KBM-7 (cell line): ENCODE measurements around the gene TACR1.
"Not testable (repeated sequence)": the region's sequence is repeated elsewhere in the genome, so short reads cannot be mapped to it uniquely, and the experiment has no call there.

ENCODE experiments used
- DNase-seq: peaks from one replicate; pipeline ENCODE4 v3.0.0-alpha.2; 2015
- in situ Hi-C: fragments of 300-500 bp; cut with MboI; formaldehyde crosslinking; loops from 2 replicates; pipeline ENCODE4 v1.14.3; 2020; ENCODE audit warnings: low sequenced_read_pairs, low pct_unique_long_range_greater_than_20kb, mixed read lengths

Gene TACR1

DNA sequence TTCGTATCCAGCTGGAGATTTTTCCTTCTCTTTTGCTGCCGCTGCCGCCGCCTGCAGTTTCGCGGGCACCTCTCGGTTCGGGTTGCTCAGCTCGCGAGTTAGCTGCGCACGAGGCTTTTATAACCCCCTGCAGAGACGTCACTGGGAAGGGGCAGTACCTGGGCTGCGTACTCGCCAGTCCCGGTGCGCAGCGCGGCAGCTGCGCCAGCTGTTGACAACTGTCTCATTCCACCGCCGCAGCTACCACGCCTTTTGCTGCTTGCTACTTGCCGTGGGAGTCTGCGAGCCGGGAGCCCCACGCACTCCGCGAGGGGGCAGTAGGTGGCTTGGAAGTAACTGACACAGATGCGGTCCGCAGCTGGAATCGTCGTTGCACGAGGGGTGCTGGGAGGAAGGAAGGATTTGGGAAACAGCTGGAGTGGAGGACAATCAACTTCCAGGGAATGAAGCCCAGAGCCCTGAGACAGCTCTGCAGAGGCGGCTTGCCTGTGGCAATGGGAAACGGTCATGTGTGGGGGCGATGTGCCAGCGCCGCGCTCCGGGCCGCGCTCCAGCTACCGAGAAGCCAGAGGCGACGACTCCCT lies at the start of gene TACR1:
Gene TACR1 (minus strand): TSS at position 93 of the 584 bp plus-strand sequence. CDS start 586 bp downstream, outside the sequence.
- peak; percentile 39 for DNase-seq
- in situ Hi-C loops = no loop called here

GRCh38 chr2:75248581-75248980 lies 49.3 kb upstream of the TACR1 start:
- DNase-seq = not testable (repeated sequence)
- in situ Hi-C loops = loop anchor here (25.0 kb wide), 1 partner anchor 336 kb away; no protein-coding TSS in a partner anchor

- in situ Hi-C loops = loop anchor here (25.0 kb wide), 1 partner anchor 334 kb away; no protein-coding TSS in a partner anchor
- no peak for DNase-seq
These were observed 47.3 kb upstream of the TACR1 start for GRCh38 chr2:75246441-75247167.

GRCh38 chr2:75243219-75243618 lies 43.9 kb upstream of the TACR1 start:
- in situ Hi-C loops = loop anchor here (25.0 kb wide), 1 partner anchor 331 kb away; no protein-coding TSS in a partner anchor
- no peak for DNase-seq

DNA sequence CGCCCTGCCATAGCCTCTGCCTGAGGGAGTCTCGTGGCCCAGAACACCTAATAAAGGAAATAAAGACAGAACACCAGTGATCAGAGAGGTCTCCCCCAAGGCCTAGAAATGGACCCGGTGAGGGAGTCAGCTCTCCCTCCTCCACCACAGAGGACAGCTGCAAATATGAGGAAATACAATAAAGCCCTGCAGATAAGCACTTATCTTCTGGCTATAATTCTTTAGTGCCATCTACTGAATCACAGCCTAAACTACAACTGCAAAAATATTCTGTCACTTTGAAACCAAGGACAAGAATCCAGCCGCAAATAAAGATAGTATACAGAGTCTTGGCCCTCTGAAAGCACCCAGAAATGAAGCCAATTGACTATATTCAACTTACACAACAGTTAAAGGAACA lies 42.4 kb upstream of the TACR1 start:
- DNase-seq = peak; percentile 58
- in situ Hi-C loops = loop anchor here (25.0 kb wide), 1 partner anchor 329 kb away; no protein-coding TSS in a partner anchor

DNA sequence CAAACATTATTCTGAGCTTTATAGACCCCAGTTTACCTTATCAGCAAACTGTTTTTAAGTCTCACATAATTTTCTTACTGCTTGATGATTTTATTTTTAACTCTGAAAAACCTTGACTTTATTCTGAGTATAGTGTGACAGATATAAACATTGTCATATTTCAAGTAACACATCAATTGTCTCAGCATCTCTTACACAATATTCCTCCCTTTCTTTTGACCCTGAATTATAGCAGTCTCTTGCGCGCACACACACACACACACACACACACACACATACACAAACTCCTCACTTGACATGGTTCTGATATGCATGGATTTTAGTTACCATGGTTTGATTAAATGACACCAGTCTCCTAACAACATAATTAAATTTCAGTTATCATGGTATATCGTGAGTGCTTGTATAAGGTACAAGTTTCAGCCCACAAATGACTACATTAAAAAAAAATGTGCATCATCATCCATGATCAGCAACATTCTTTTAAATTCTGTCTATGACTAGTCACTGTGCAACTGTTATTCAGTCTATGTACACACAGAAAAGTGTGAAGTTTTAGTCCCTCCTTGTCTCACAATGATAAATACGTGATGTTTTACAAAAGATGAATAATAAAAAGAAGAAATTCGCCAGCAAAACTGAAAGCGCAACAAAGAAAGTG lies 39.5 kb upstream of the TACR1 start:
- in situ Hi-C loops = loop anchor here (25.0 kb wide), 1 partner anchor 326 kb away; no protein-coding TSS in a partner anchor

DNA sequence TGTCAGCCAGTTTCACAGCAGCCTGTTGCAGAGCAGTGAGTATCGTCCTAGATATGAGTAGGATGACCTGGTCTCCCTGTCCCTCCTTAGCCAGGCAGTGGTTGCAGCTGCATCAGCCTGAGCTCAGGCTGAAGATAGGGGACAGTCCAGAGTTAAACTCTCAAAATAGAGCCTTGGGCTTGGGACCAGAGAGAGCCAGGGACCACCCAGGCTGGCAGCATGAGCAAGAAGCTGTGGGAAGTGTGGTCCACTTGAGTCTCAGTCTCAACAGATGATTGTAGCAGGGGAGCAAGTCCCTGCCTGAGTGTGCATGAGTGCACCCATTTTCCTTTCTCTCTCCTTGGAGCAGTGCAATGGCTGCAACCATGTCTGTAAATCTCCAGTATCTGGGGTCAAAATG lies 38.0 kb upstream of the TACR1 start:
- in situ Hi-C loops = loop anchor here (25.0 kb wide), 1 partner anchor 325 kb away; no protein-coding TSS in a partner anchor
- DNase-seq = no peak

More for the DNA sequence above, 39.5 kb upstream of the TACR1 start:
- no peak for DNase-seq

DNA sequence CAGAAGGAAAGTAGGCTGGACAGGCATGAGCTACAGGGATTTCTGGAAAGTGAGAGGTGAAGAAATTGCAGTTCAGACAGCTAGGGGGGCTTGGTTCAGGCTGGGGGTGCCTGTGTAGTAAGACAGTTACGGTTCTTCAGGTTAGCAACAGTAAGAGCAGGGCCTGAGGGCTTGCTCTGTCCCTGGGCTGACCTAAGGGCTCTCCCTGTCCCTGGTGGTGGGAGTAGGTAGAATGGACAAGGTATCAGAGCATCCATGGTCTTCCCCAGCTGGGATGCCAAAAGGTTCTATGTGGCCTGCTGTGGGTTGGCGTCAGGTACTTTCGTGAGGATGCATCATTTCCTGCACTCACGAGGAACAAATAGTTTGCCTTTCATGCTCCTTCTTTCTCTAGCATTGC lies 34.6 kb upstream of the TACR1 start:
- DNase-seq = no peak
- in situ Hi-C loops = loop anchor here (25.0 kb wide), 1 partner anchor 322 kb away; no protein-coding TSS in a partner anchor

GRCh38 chr2:75226617-75227016 lies 27.3 kb upstream of the TACR1 start:
- no peak for DNase-seq
- in situ Hi-C loops = loop anchor here (25.0 kb wide), 1 partner anchor 314 kb away; no protein-coding TSS in a partner anchor

GRCh38 chr2:75226099-75226498 lies 26.8 kb upstream of the TACR1 start:
- in situ Hi-C loops = loop anchor here (25.0 kb wide), 1 partner anchor 314 kb away; no protein-coding TSS in a partner anchor
- no peak for DNase-seq

- DNase-seq = no peak
These were observed 25.3 kb upstream of the TACR1 start for GRCh38 chr2:75224636-75225094.

DNA sequence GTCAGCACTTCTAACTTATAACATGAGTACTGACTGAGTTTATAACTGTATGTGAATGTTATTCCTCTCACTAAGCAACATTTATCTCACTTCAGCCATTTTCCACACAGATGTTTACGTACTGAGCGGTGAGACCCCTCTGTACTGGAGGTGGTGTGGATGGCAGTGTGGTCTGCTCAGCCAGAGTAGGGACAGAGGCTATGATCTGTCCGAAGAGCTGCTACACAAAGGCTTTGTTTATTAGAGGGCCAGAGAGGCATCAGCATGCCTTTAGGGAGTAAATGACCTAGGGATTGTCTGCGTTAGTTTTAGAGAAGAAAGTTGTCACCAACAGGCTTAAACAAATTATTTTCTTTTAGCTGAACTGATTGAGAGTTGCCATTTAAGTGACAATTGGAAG lies 23.2 kb upstream of the TACR1 start:
- in situ Hi-C loops = no loop called here
- no peak for DNase-seq

More at GRCh38 chr2:75224636-75225094, 25.3 kb upstream of the TACR1 start:
- in situ Hi-C loops = loop anchor here (25.0 kb wide), 1 partner anchor 312 kb away; no protein-coding TSS in a partner anchor

GRCh38 chr2:75221862-75222261 lies 22.5 kb upstream of the TACR1 start:
- in situ Hi-C loops = no loop called here
- no peak for DNase-seq

DNA sequence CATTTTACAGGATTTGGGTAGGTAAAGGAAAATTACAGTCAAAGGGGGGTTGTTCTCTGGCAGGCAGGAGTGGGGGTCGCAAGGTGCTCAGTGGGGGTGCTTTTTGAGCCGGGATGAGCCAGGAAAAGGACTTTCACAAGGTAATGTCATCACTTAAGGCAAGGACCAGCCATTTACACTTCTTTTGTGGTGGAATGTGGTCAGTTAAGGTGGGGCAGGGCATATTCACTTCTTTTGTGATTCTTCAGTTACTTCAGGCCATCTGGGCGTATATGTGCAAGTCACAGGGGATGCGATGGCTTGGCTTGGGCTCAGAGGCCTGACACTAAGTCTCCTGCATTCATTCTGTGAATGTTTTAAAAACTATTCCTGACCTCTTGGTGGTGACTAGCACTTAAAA lies 19.9 kb upstream of the TACR1 start:
- DNase-seq, in situ Hi-C loops: not testable (repeated sequence)

DNA sequence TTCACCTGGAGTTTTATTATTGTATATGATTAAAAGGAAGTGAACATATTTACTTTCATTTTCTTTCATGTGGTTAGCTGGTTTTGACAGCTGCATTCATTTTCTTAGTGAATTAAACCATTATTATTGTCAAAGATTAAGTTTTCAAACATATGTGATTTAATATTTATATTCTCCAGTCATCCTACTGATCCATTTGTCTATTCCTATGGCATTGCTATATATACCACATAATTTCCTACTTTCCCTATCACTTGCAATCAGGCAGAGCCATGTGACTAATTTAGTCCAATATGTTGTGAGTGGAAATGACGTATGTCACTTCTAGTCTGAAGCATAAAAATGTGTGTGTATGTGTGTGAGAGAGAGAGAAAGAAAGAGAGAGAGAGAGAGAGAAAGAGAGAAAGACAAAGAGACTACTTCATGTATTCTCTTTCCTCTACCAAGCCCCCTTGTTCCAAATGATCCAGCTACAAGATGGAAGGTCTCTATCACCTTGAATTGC lies 12.0 kb upstream of the TACR1 start:
- in situ Hi-C loops = no loop called here
- no peak for DNase-seq

- DNase-seq = no peak
- in situ Hi-C loops = no loop called here
These were observed 11.1 kb upstream of the TACR1 start for GRCh38 chr2:75210409-75210808.

- in situ Hi-C loops = no loop called here
- no peak for DNase-seq
These were observed 9.4 kb upstream of the TACR1 start for GRCh38 chr2:75208738-75209137.

- DNase-seq = no peak
- in situ Hi-C loops = no loop called here
These were observed 5.5 kb upstream of the TACR1 start for GRCh38 chr2:75204833-75205232.

- DNase-seq = no peak
- in situ Hi-C loops = no loop called here
These were observed 3.0 kb upstream of the TACR1 start for GRCh38 chr2:75202359-75202758.
